ENCODE measurements around the gene NOP53.
"Not testable (repeated sequence)": the region's sequence is repeated elsewhere in the genome, so short reads cannot be mapped to it uniquely, and the experiment has no call there.

NOP53 gene

DNA sequence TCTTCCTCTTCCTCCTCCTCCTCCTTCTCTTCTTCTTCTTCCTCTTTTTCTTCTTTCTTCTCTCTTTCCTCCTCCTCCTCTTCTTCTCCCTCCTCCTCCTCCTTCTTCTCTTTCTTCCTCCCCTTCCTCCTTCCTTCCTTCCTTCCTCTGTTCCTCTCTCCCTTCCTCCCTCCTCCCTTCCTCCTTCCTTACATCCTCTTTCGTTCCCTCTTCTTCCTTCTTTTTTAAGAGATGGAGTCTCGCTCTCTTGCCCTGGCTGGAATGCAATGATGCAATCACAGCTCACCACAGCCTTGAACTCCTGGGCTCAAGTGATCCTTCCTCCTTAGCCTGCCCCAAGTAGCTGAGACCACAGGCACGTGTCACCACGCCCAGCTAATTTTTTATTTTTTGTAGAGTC is 18.9 kb upstream of the NOP53 start:
- H3K27ac ChIP-seq (replicated peaks) = peak overlapping the region; percentile 35; the same call in 1 of the 2 replicates
- no peak overlapping the region for H3K4me3 ChIP-seq (replicated peaks; ENCODE audit: insufficient read depth, low read length)
- peaks cover 5% of the 10 kb centered on the region for H3K27me3 ChIP-seq (ENCODE audit: insufficient read depth, poor library complexity, severe bottlenecking)
- TF ChIP-seq POLR2AphosphoS5 (IDR thresholded peaks at IDR 0.05; ENCODE audit: low read depth) = no peak
- peak; percentile 27; the same call in 1 of the 2 replicates for TF ChIP-seq SPI1 (IDR thresholded peaks at IDR 0.05; ENCODE audit: borderline replicate concordance, low read depth)
- DNase-seq (ENCODE audit: low read depth in 1 of 2, low spot score in 1 of 2) = peak; percentile 75 to 87

DNA sequence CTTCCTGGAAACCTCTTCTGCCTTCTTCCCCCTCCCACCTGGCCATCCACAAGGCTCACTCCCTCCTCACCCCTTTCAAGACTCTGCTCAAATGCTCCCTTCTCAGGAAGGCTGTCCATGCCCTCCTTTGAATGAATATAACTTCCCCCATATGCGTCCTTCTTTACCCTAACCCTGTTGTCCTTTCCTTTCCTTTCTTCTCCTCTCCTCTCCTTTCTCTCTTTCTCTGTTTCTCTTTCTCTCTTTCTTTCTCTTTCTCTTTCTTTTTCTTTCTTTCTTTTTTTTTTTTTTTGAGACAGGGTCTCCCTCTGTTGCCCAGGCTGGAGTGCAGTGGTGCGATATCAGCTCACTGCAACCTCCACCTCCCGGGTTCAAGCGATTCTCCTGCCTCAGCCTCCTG is 17.1 kb upstream of the NOP53 start:
- not testable (repeated sequence) for H3K27ac ChIP-seq (replicated peaks); DNase-seq (ENCODE audit: low read depth in 1 of 2, low spot score in 1 of 2); H3K4me3 ChIP-seq (replicated peaks; ENCODE audit: insufficient read depth, low read length); H3K27me3 ChIP-seq (ENCODE audit: insufficient read depth, poor library complexity, severe bottlenecking)

GRCh38 chr19:47729468-47729798 is 15.9 kb upstream of the NOP53 start:
- H3K27ac ChIP-seq (replicated peaks) = no peak overlapping the region
- no peak for DNase-seq (ENCODE audit: low read depth in 1 of 2, low spot score in 1 of 2)
- TF ChIP-seq, protein P1, sequence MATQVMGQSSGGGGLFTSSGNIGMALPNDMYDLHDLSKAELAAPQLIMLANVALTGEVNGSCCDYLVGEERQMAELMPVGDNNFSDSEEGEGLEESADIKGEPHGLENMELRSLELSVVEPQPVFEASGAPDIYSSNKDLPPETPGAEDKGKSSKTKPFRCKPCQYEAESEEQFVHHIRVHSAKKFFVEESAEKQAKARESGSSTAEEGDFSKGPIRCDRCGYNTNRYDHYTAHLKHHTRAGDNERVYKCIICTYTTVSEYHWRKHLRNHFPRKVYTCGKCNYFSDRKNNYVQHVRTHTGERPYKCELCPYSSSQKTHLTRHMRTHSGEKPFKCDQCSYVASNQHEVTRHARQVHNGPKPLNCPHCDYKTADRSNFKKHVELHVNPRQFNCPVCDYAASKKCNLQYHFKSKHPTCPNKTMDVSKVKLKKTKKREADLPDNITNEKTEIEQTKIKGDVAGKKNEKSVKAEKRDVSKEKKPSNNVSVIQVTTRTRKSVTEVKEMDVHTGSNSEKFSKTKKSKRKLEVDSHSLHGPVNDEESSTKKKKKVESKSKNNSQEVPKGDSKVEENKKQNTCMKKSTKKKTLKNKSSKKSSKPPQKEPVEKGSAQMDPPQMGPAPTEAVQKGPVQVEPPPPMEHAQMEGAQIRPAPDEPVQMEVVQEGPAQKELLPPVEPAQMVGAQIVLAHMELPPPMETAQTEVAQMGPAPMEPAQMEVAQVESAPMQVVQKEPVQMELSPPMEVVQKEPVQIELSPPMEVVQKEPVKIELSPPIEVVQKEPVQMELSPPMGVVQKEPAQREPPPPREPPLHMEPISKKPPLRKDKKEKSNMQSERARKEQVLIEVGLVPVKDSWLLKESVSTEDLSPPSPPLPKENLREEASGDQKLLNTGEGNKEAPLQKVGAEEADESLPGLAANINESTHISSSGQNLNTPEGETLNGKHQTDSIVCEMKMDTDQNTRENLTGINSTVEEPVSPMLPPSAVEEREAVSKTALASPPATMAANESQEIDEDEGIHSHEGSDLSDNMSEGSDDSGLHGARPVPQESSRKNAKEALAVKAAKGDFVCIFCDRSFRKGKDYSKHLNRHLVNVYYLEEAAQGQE (IDR thresholded peaks at IDR 0.05; ENCODE audit: insufficient replicate concordance, low read depth) = no peak
- TF ChIP-seq, protein P2, sequence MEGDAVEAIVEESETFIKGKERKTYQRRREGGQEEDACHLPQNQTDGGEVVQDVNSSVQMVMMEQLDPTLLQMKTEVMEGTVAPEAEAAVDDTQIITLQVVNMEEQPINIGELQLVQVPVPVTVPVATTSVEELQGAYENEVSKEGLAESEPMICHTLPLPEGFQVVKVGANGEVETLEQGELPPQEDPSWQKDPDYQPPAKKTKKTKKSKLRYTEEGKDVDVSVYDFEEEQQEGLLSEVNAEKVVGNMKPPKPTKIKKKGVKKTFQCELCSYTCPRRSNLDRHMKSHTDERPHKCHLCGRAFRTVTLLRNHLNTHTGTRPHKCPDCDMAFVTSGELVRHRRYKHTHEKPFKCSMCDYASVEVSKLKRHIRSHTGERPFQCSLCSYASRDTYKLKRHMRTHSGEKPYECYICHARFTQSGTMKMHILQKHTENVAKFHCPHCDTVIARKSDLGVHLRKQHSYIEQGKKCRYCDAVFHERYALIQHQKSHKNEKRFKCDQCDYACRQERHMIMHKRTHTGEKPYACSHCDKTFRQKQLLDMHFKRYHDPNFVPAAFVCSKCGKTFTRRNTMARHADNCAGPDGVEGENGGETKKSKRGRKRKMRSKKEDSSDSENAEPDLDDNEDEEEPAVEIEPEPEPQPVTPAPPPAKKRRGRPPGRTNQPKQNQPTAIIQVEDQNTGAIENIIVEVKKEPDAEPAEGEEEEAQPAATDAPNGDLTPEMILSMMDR (IDR thresholded peaks at IDR 0.05; ENCODE audit: insufficient read depth, low read length) = no peak
- TF ChIP-seq GABPA (IDR thresholded peaks at IDR 0.05; ENCODE audit: low read depth) (no peak), SPI1 (IDR thresholded peaks at IDR 0.05; ENCODE audit: borderline replicate concordance, low read depth) (no peak), POLR2AphosphoS5 (IDR thresholded peaks at IDR 0.05; ENCODE audit: low read depth) (no peak)
- no peak overlapping the region for H3K4me3 ChIP-seq (replicated peaks; ENCODE audit: insufficient read depth, low read length)
- H3K27me3 ChIP-seq (ENCODE audit: insufficient read depth, poor library complexity, severe bottlenecking) = peaks cover 5% of the 10 kb centered on the region

DNA sequence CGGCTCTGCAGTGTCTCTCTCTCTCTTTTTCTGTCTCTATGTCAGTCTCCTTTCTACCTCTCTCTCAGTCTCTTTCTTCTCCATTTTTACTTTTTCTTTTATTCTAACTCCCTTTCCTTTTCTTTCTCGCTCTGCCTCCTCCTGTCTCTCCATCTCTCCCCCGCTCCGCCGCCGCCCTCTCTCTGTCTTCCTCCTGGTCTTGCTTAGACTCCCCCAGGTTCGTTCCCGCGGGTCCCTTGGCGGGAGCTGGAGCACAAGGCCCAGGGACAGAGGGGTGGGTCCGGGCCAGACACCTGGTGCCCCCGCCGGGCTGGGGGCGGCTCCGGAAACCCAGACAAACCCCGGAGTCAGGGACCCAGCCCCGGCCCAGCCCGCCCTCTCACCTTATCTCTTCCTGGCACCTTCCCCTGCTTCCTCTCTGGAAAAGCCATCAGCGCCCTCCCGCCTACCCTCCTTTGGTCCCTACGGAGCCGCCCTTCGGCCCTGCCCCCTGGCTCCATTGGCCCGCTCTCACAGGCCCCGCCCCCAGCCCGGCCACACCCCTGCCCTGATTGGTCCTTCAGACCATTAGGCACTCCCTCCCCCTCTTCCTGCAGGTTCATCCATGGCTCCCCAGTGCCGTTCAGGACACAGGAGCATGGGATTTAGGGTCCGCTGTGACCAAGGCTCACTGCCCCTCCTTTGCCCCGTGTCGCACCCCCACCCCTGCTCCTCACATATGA is 15.4 kb upstream of the NOP53 start:
- no peak for TF ChIP-seq GABPA (IDR thresholded peaks at IDR 0.05; ENCODE audit: low read depth)
- TF ChIP-seq, protein P1 (IDR thresholded peaks at IDR 0.05; ENCODE audit: insufficient replicate concordance, low read depth) = no peak
- TF ChIP-seq, protein P2 (IDR thresholded peaks at IDR 0.05; ENCODE audit: insufficient read depth, low read length) = no peak
- TF ChIP-seq SPI1 (IDR thresholded peaks at IDR 0.05; ENCODE audit: borderline replicate concordance, low read depth) = no peak
- TF ChIP-seq POLR2AphosphoS5 (IDR thresholded peaks at IDR 0.05; ENCODE audit: low read depth) = no peak
- peaks cover 5% of the 10 kb centered on the region for H3K27me3 ChIP-seq (ENCODE audit: insufficient read depth, poor library complexity, severe bottlenecking)
- no peak overlapping the region for H3K27ac ChIP-seq (replicated peaks)
- peak; percentile 13 to 48 for DNase-seq (ENCODE audit: low read depth in 1 of 2, low spot score in 1 of 2)
- peak overlapping the region; percentile 14 for H3K4me3 ChIP-seq (replicated peaks; ENCODE audit: insufficient read depth, low read length)

DNA sequence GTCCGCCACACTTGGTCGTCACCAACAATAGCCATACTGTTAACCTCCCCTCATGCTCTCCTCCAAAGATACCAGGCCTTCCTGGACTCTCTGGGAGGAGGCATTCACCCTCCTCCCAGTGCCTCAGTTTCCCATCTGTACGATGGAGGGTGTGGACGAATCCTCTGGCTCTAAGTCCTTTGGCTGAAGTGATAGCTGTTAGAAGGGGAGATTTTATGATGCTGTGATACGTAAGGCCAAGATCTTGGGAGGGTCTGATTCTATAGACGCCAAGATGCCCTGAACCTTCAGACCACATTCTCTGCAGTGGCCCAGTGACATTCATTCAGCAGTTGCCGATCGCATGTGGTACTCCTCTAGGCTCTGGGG is 14.8 kb upstream of the NOP53 start:
- TF ChIP-seq, protein P1 (IDR thresholded peaks at IDR 0.05; ENCODE audit: insufficient replicate concordance, low read depth) = no peak
- TF ChIP-seq, protein P2 (IDR thresholded peaks at IDR 0.05; ENCODE audit: insufficient read depth, low read length) = no peak
- TF ChIP-seq SPI1 (IDR thresholded peaks at IDR 0.05; ENCODE audit: borderline replicate concordance, low read depth) (no peak), POLR2AphosphoS5 (IDR thresholded peaks at IDR 0.05; ENCODE audit: low read depth) (no peak), GABPA (IDR thresholded peaks at IDR 0.05; ENCODE audit: low read depth) (no peak)
- Histone ChIP-seq H3K27ac (replicated peaks) (no peak overlapping the region), H3K27me3 (ENCODE audit: insufficient read depth, poor library complexity, severe bottlenecking) (peaks cover 5% of the 10 kb centered on the region), H3K4me3 (replicated peaks; ENCODE audit: insufficient read depth, low read length) (no peak overlapping the region)
- DNase-seq (ENCODE audit: low read depth in 1 of 2, low spot score in 1 of 2) = no peak
